Nephron (organoid): ENCODE measurements around the gene LRGUK.
"Not testable (repeated sequence)": the region's sequence is repeated elsewhere in the genome, so short reads cannot be mapped to it uniquely, and the experiment has no call there.

Source experiments
- H3K27ac Mint-ChIP-seq, 3 experiments: 2 replicates each; pipeline ENCODE4 v1.8.0; 2020; ENCODE audit warnings: mixed read lengths in 3 of 3, mild to moderate bottlenecking in 2 of 3, moderate library complexity in 1 of 3
- H3K27me3 Mint-ChIP-seq: 2 replicates; pipeline ENCODE4 v1.8.0; 2021; ENCODE audit warnings: low read depth, mild to moderate bottlenecking, moderate library complexity, mixed read lengths
- H3K36me3 Mint-ChIP-seq: 2 replicates; pipeline ENCODE4 v1.8.0; 2020; ENCODE audit warnings: low read depth, mixed read lengths
- H3K4me1 Mint-ChIP-seq: 2 replicates; pipeline ENCODE4 v1.8.0; 2020; ENCODE audit warnings: mixed read lengths
- H3K4me3 Mint-ChIP-seq, 3 experiments: 2 replicates each; pipeline ENCODE4 v1.8.0; 2020; ENCODE audit warnings: mild to moderate bottlenecking in 3 of 3, mixed read lengths in 3 of 3, moderate library complexity in 2 of 3
- H3K9me3 Mint-ChIP-seq: 2 replicates; pipeline ENCODE4 v1.8.0; 2020; ENCODE audit warnings: mixed read lengths
- TF ChIP-seq, protein P1 (sequence below), 3 experiments: fragments of 200-600 bp; sonication (generic); IDR thresholded peaks; one replicate each; pipeline ENCODE4 v1.5.0; 2021; ENCODE audit warnings: antibody characterized with exemption in 3 of 3; ENCODE audit not compliant: unreplicated experiment in 3 of 3

LRGUK gene

DNA sequence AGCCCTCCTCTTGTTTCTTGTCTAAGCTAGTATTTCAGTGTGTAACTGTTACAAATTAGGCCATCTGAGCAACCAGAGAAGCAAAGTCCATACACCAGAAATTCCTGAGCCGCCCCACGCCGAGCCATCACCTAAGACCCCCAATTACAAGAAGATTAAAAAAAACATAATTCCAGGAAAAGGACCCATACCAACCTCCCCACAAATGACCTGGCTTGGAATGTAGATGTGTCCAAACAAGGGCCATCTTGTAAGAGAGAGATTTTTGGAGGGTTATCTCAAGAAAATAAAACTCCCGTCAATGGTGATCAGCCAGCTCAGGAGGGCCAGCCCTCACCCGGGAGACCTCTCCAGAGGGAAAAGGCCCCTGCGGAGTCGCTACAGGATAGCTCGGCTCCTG lies 83.1 kb downstream of the LRGUK start:
- Mint-ChIP-seq H3K4me1 (no peaks in the 10 kb centered on the region), H3K27ac (no peak overlapping the region), H3K9me3 (no peaks in the 10 kb centered on the region), H3K27me3 (no peaks in the 10 kb centered on the region), H3K36me3 (no peaks in the 10 kb centered on the region), H3K4me3 (no peak overlapping the region)
- TF ChIP-seq, protein P1, sequence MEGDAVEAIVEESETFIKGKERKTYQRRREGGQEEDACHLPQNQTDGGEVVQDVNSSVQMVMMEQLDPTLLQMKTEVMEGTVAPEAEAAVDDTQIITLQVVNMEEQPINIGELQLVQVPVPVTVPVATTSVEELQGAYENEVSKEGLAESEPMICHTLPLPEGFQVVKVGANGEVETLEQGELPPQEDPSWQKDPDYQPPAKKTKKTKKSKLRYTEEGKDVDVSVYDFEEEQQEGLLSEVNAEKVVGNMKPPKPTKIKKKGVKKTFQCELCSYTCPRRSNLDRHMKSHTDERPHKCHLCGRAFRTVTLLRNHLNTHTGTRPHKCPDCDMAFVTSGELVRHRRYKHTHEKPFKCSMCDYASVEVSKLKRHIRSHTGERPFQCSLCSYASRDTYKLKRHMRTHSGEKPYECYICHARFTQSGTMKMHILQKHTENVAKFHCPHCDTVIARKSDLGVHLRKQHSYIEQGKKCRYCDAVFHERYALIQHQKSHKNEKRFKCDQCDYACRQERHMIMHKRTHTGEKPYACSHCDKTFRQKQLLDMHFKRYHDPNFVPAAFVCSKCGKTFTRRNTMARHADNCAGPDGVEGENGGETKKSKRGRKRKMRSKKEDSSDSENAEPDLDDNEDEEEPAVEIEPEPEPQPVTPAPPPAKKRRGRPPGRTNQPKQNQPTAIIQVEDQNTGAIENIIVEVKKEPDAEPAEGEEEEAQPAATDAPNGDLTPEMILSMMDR (IDR thresholded peaks at IDR 0.05; ENCODE audit: unreplicated experiment in 3 of 3): no peak

- H3K27me3 Mint-ChIP-seq: no peaks in the 10 kb centered on the region
- no peaks in the 10 kb centered on the region for H3K9me3 Mint-ChIP-seq
- H3K4me3 Mint-ChIP-seq: no peak overlapping the region
- no peaks in the 10 kb centered on the region for H3K4me1 Mint-ChIP-seq
- H3K27ac Mint-ChIP-seq: no peak overlapping the region
- TF ChIP-seq, protein P1 (IDR thresholded peaks at IDR 0.05; ENCODE audit: unreplicated experiment in 3 of 3): no peak
- H3K36me3 Mint-ChIP-seq: no peaks in the 10 kb centered on the region
These were observed 84.0 kb downstream of the LRGUK start for GRCh38 chr7:134210976-134211663.

DNA sequence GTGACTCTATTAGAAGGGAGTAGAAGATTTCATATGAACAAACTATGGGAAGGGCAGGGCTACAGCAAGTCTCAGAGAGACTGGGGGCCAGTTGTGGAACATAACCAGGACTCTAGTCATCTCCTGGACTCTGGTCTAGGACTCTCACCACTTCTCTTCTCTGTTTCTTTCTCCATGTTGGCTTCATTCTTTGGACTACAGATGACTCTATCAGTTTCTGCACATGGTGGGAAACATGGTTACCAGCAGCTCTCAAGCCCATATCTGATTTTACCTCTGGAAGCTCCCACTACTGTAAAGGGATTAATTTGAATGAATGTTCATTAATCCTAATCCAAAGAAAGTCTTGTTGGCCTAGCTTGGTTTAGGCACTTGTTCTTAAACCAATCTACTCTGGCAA lies 84.7 kb downstream of the LRGUK start:
- H3K4me3 Mint-ChIP-seq: no peak overlapping the region

GRCh38 chr7:134212576-134213546 lies 85.7 kb downstream of the LRGUK start:
- H3K4me1 Mint-ChIP-seq: no peaks in the 10 kb centered on the region
- TF ChIP-seq, protein P1 (IDR thresholded peaks at IDR 0.05; ENCODE audit: unreplicated experiment in 3 of 3): no peak
- H3K36me3 Mint-ChIP-seq: no peaks in the 10 kb centered on the region
- no peaks in the 10 kb centered on the region for H3K27me3 Mint-ChIP-seq
- H3K9me3 Mint-ChIP-seq: no peaks in the 10 kb centered on the region
- H3K4me3 Mint-ChIP-seq: no peak overlapping the region
- H3K27ac Mint-ChIP-seq: no peak overlapping the region

More for the DNA sequence above, 84.7 kb downstream of the LRGUK start:
- no peaks in the 10 kb centered on the region for H3K4me1 Mint-ChIP-seq
- TF ChIP-seq, protein P1 (IDR thresholded peaks at IDR 0.05; ENCODE audit: unreplicated experiment in 3 of 3): no peak
- H3K36me3 Mint-ChIP-seq: no peaks in the 10 kb centered on the region
- no peaks in the 10 kb centered on the region for H3K27me3 Mint-ChIP-seq
- no peak overlapping the region for H3K27ac Mint-ChIP-seq
- no peaks in the 10 kb centered on the region for H3K9me3 Mint-ChIP-seq

DNA sequence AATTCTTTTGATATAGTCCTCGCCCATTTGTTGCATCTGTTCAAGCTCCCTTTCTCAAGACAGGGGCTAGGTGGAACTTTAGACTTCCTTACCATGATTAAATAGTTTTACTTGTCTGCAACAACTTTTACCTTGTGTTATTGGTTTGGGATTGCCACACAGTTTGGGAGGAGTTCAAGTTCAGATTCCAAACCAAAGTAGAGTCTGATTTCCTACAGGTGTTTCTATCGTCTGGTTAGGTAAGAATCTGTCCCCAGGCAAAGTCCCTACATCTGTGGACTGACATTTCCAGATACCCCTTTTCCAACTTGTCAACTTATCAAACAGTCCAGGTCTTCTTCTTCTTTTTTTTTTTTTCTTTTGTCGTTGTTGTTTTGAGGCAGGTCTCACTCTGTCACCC lies 93.1 kb downstream of the LRGUK start:
- Mint-ChIP-seq H3K9me3 (no peaks in the 10 kb centered on the region), H3K4me3 (no peak overlapping the region), H3K27ac (no peak overlapping the region), H3K27me3 (no peaks in the 10 kb centered on the region), H3K4me1 (no peaks in the 10 kb centered on the region), H3K36me3 (no peaks in the 10 kb centered on the region)
- TF ChIP-seq, protein P1 (IDR thresholded peaks at IDR 0.05; ENCODE audit: unreplicated experiment in 3 of 3): no peak

GRCh38 chr7:134231296-134231695 lies 104.2 kb downstream of the LRGUK start:
- not testable (repeated sequence) for H3K27ac Mint-ChIP-seq, H3K36me3 Mint-ChIP-seq, H3K4me3 Mint-ChIP-seq, H3K27me3 Mint-ChIP-seq, H3K4me1 Mint-ChIP-seq
- peaks cover 16% of the 10 kb centered on the region for H3K9me3 Mint-ChIP-seq
